IPS DF 6.9 (cell line): ENCODE results near the gene PAK3.

Experiments
- DNase-seq: peaks from one replicate; pipeline ENCODE4 v3.0.0-alpha.2; 2013; ENCODE audit warnings: low read depth, low spot score
- H3K27ac ChIP-seq: one replicate; pipeline ENCODE4 v1.5.1; 2013; ENCODE audit warnings: low read length, control low read depth
- H3K27me3 ChIP-seq: 2 replicates; pipeline ENCODE4 v1.6.1; 2013; ENCODE audit warnings: mild to moderate bottlenecking, low read length; ENCODE audit not compliant: control insufficient read depth, insufficient read depth
- H3K36me3 ChIP-seq: 2 replicates; pipeline ENCODE4 v1.6.1; 2013; ENCODE audit warnings: low read length; ENCODE audit not compliant: control insufficient read depth, insufficient read depth
- H3K4me1 ChIP-seq: 2 replicates; pipeline ENCODE4 v1.6.1; 2013; ENCODE audit warnings: low read length; ENCODE audit not compliant: control insufficient read depth, insufficient read depth
- H3K4me3 ChIP-seq: 2 replicates; pipeline ENCODE4 v1.5.1; 2013; ENCODE audit warnings: mild to moderate bottlenecking, low read length
- H3K9me3 ChIP-seq: 2 replicates; pipeline ENCODE4 v1.6.1; 2013; ENCODE audit warnings: low read length, inconsistent platforms; ENCODE audit not compliant: control insufficient read depth, insufficient read depth
- WGBS: extraction: QIAGEN DNeasy Blood & Tissue Kit; methylation state at CpG from one replicate; pipeline ENCODE4 v1.1.7; 2013; ENCODE audit warnings: mixed read lengths, missing lambda C conversion rate; ENCODE audit not compliant: insufficient read length, insufficient coverage; 5-methylcytosine and 5-hydroxymethylcytosine counted together

PAK3 gene

DNA sequence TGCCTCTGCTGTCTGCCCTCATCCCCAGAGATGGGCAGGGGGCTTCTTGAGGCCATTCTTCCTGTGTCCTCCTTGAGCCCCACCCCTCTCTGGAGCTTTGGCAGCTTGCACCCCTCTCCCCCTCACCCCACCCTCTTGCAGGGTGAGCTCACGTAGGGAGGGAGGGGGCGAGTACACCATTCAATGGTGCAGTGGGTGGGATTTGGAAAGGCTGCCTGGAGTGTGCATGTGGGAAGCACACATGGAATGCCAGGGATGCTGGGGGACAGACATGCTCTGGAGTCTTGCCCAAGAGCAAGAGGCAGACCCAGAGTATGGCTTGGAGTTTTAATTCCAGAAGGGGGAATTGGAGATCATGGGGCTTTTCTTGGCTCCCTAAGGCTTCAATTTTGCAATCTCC is 5.6 kb downstream of the PAK3 start:
- no peak overlapping the region for H3K4me3 ChIP-seq
- H3K36me3 ChIP-seq: peaks cover 3% of the 10 kb centered on the region; the same call in 1 of the 2 replicates
- no CpG with 5 or more reads among the region's 2 CpGs for WGBS
- H3K4me1 ChIP-seq: no peaks in the 10 kb centered on the region; the same call in 1 of the 2 replicates
- DNase-seq: no peak
- no peak overlapping the region for H3K27ac ChIP-seq
- H3K9me3 ChIP-seq: no peaks in the 10 kb centered on the region
- no peaks in the 10 kb centered on the region for H3K27me3 ChIP-seq

DNA sequence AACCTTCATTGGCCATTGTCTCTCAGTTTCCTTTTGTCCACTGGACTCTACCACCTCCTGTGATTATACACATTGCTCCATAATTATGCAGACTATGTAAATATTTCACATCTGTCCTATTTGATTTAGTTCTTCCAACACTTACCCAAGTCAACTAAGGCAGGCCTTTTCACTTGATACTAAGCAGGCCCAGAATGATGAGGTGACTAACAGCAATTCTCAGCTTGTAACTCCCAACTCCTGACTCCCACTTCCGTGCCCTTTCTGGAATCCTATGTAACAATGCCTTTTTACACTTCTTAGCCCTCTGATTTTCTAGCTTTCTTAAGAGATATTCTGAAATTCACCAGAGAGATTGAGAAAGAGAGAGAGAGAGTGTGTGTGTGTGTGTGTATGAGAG is 6.6 kb downstream of the PAK3 start:
- no CpG with 5 or more reads among the region's 1 CpG for WGBS
- DNase-seq: no peak
- H3K4me1 ChIP-seq: no peaks in the 10 kb centered on the region
- H3K4me3 ChIP-seq: no peak overlapping the region
- H3K9me3 ChIP-seq: no peaks in the 10 kb centered on the region
- H3K27ac ChIP-seq: no peak overlapping the region
- H3K36me3 ChIP-seq: peaks cover 3% of the 10 kb centered on the region; the same call in 1 of the 2 replicates
- H3K27me3 ChIP-seq: no peaks in the 10 kb centered on the region

DNA sequence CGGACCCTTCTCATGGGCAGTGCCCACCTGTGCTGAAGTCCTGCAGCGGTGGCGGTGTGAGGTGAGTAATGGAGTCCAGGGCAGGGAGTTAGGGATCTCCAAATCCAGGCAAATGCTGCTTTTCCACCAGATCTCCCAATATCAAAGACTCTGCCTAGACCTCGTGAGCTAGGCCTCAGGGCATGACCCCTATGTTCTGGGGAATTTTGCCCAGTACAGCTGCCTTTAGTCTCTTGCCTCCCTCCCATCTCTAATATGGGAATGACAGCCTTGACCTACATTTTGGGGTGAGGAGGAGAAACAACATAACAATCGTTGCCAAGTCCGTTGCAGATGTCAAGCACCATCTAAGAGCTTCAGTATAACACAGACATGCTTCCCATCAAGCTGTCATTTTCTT is 7.3 kb downstream of the PAK3 start:
- DNase-seq: no peak
- Histone ChIP-seq H3K27ac (no peak overlapping the region), H3K9me3 (no peaks in the 10 kb centered on the region), H3K27me3 (no peaks in the 10 kb centered on the region), H3K4me1 (no peaks in the 10 kb centered on the region), H3K36me3 (peaks cover 3% of the 10 kb centered on the region; the same call in 1 of the 2 replicates), H3K4me3 (no peak overlapping the region)
- WGBS: no CpG with 5 or more reads among the region's 6 CpGs

DNA sequence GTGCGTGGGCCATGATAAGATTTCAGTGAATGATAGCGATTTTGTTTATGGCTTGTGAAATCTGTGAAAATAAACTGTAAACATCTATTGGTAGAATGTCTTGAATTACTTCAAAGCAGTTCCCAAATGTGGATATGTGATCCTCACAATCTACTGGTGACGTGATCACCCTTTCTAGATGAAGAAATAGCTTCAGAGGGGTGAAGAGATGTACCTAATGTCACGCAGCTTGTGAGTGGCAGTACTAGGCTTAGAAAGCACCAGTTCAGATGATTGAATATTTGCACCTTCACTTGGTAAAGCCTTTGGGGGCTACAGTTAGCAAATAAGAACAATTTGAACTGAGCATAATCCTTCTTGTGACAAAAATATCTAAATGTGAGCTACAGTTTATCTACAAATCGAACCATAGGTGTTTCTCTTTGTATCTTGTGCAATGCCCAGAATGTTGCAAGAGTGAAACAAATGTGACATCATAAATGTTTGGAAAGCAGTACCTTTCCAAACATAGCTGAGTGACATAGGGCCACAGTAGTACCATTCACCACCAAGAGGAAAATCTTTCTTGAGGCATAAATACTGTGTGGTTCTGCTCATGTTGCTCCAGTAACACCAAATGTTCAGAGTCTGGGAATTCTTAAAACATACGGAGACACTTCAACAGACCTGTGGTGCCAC is 14.2 kb downstream of the PAK3 start:
- Histone ChIP-seq H3K9me3 (no peaks in the 10 kb centered on the region), H3K27me3 (no peaks in the 10 kb centered on the region)
- WGBS: no CpG with 5 or more reads among the region's 6 CpGs

DNA sequence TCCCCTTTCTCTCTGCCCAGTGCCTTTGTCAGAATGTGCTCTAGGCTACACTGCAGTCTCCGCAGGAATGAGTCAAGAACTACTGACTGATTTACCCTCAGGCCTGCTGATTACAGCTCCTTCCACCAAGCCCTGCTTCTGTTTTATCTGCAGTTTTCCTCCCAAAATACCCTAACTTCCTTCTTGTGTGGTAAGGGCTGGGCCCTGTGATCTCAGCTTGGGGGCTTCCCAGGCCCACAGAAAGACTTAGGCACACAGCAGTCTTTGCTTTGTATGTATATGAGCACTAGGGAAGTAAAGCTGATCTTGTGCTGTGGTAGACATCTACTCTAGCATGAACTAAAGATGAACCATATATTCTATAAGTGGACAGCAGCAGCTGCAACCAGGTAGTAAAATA is 18.8 kb downstream of the PAK3 start:
- H3K4me3 ChIP-seq: no peak overlapping the region
- WGBS: no CpG with 5 or more reads among the region's 1 CpG
- H3K9me3 ChIP-seq: no peaks in the 10 kb centered on the region
- no peak overlapping the region for H3K27ac ChIP-seq
- no peak for DNase-seq
- H3K27me3 ChIP-seq: no peaks in the 10 kb centered on the region
- H3K36me3 ChIP-seq: no peaks in the 10 kb centered on the region
- H3K4me1 ChIP-seq: no peaks in the 10 kb centered on the region

More for the DNA sequence above, 14.2 kb downstream of the PAK3 start:
- Histone ChIP-seq H3K36me3 (no peaks in the 10 kb centered on the region; the same call in 1 of the 2 replicates), H3K27ac (no peak overlapping the region), H3K4me1 (no peaks in the 10 kb centered on the region), H3K4me3 (no peak overlapping the region)
- DNase-seq: no peak

DNA sequence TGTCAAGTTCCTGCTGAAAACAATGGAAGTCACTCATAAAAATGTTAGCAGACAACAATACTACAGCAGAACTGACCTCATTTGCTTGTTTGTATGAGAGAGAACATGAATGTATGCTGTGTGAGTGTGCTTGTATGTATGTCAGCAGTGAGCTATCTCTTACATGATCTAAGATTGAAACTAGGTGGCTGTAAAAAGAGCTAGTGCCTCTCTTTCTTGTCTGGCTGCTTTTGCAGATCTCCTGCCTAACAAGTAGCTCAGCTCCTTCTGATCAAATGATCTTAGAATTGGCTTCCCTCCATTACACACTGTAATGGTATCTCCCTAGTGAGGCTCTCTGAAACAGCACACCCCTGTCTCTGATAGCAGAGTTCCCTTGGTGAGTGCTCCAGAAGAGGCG is 20.7 kb downstream of the PAK3 start:
- no peak overlapping the region for H3K27ac ChIP-seq
- H3K27me3 ChIP-seq: no peaks in the 10 kb centered on the region
- H3K4me1 ChIP-seq: no peaks in the 10 kb centered on the region
- no CpG with 5 or more reads among the region's 1 CpG for WGBS
- H3K9me3 ChIP-seq: no peaks in the 10 kb centered on the region
- no peak for DNase-seq
- H3K4me3 ChIP-seq: no peak overlapping the region
- no peaks in the 10 kb centered on the region for H3K36me3 ChIP-seq

DNA sequence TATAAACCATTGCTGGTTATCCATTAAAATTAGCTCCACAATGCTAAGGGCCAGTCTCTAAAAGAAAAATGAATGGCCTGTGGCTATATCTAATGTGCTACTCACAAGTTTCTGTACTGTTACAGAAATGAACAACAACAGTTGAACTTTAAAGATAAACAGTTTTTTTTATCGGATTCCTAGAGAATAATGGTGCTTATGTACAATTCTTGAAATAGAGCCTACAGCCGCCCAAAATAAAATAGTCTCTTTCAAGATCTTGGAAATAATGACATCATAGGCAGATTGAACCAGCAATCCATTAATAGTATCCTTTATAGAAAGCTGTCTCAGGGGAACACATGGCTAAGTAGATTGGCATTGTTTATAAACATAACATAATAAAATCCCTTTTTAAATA is 23.4 kb downstream of the PAK3 start:
- no peaks in the 10 kb centered on the region for H3K36me3 ChIP-seq
- no peaks in the 10 kb centered on the region for H3K27me3 ChIP-seq
- no CpG with 5 or more reads among the region's 2 CpGs for WGBS
- H3K4me1 ChIP-seq: no peaks in the 10 kb centered on the region
- no peak overlapping the region for H3K27ac ChIP-seq
- DNase-seq: no peak
- H3K9me3 ChIP-seq: no peaks in the 10 kb centered on the region
- no peak overlapping the region for H3K4me3 ChIP-seq

DNA sequence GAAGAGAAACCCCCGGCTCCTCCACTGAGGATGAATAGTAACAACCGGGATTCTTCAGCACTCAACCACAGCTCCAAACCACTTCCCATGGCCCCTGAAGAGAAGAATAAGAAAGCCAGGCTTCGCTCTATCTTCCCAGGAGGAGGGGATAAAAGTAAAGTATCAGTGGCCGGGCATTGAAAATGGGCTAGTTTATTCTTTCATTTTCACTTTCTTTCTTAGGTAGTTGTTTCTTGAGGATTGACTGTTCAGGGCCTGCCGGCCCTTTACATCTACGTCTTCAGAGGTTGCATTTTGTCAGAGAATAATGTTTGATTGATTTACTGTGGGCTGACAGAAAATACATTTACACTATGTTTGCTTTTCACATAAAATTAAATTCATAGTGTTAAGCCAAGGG is 27.1 kb downstream of the PAK3 start:
- Histone ChIP-seq H3K27ac (no peak overlapping the region), H3K36me3 (no peaks in the 10 kb centered on the region), H3K27me3 (no peaks in the 10 kb centered on the region), H3K4me3 (no peak overlapping the region), H3K9me3 (no peaks in the 10 kb centered on the region), H3K4me1 (no peaks in the 10 kb centered on the region)
- no peak for DNase-seq
- WGBS: no CpG with 5 or more reads among the region's 6 CpGs

DNA sequence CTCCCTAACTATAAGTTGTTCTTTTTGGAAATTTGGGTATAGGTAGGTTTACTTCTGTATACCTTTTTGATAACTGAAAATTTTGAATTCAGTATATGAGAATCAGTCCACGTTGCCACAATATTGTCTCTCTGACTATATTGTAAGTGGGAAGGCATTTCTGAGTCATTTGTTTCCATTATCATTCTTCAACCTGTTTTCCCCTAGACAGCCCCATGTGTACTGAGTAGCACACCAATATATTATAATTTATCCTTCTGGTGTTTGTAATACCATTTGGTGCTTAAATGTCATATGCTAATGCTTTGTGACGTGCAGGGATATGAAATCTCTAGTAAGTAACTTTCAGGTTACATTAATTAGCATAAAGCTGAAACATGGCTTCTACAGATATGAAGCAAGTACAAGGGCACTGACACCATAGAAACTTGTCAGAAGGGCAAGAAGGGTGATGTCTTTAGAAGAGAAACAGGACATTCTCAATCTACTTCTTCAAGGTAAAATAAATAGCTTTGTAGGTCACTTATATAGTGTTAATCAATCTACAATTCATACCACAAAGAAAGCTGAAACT is 27.7 kb downstream of the PAK3 start:
- H3K4me1 ChIP-seq: no peaks in the 10 kb centered on the region
- no peaks in the 10 kb centered on the region for H3K36me3 ChIP-seq
- no peak for DNase-seq
- H3K27ac ChIP-seq: no peak overlapping the region
- H3K9me3 ChIP-seq: no peaks in the 10 kb centered on the region
- H3K4me3 ChIP-seq: no peak overlapping the region
- no peaks in the 10 kb centered on the region for H3K27me3 ChIP-seq
- no CpG with 5 or more reads among the region's 2 CpGs for WGBS

DNA sequence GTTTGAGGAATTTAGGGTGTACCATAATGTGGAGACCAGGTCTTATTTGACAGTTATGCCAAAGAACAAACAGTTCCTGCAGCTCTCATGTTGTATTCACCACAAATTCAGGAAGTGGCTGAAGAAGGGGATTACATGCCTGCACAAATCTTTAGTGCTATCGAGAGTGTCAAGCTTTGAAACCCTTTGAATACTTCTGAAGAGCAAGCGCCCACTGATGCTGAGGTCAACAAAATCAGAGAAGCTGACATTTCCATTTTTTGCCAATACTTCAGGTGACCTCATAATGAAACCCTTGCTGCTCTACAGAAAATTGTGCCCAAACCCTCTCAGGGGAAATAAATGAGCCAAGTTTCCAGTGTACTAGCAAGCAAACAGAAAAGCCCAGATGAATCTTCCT is 28.4 kb downstream of the PAK3 start:
- no CpG with 5 or more reads among the region's 2 CpGs for WGBS
- Histone ChIP-seq H3K36me3 (no peaks in the 10 kb centered on the region), H3K27ac (no peak overlapping the region), H3K9me3 (no peaks in the 10 kb centered on the region), H3K4me3 (no peak overlapping the region), H3K4me1 (no peaks in the 10 kb centered on the region), H3K27me3 (no peaks in the 10 kb centered on the region)
- no peak for DNase-seq

DNA sequence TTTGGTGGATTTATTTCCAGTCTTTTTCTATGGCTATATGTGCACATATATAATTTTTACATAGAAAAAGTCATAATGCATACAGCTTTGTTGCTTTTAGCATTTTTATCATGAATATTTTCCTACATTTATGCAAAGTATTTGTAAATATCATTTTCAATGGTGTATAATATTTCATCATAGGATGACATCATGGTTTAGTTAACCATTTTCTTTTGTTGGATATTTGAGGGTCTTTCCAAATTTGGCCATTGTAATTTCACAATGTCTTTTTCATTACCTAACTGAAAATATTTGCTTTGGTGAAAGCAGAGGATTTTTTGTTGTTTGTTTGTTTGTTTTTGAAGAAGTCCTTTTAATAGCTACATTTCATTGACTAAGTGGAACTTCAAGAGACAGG is 31.0 kb downstream of the PAK3 start:
- Histone ChIP-seq H3K27ac (no peak overlapping the region), H3K36me3 (no peaks in the 10 kb centered on the region), H3K4me1 (no peaks in the 10 kb centered on the region), H3K27me3 (no peaks in the 10 kb centered on the region), H3K9me3 (no peaks in the 10 kb centered on the region), H3K4me3 (no peak overlapping the region)
- DNase-seq: no peak
